NCI-H526 (cell line): ENCODE results near the gene GDNF.
A peak's percentile ranks its signal among the peaks of the same experiment; 100 is the strongest.
"Not testable (repeated sequence)": the region's sequence is repeated elsewhere in the genome, so short reads cannot be mapped to it uniquely, and the experiment has no call there.

ENCODE experiments used
- DNase-seq, 2 experiments: peaks; one replicate each; lab custom pipeline; 2025; lab: John Stamatoyannopoulos, UW

The GDNF gene, protein sequence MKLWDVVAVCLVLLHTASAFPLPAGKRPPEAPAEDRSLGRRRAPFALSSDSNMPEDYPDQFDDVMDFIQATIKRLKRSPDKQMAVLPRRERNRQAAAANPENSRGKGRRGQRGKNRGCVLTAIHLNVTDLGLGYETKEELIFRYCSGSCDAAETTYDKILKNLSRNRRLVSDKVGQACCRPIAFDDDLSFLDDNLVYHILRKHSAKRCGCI

DNA sequence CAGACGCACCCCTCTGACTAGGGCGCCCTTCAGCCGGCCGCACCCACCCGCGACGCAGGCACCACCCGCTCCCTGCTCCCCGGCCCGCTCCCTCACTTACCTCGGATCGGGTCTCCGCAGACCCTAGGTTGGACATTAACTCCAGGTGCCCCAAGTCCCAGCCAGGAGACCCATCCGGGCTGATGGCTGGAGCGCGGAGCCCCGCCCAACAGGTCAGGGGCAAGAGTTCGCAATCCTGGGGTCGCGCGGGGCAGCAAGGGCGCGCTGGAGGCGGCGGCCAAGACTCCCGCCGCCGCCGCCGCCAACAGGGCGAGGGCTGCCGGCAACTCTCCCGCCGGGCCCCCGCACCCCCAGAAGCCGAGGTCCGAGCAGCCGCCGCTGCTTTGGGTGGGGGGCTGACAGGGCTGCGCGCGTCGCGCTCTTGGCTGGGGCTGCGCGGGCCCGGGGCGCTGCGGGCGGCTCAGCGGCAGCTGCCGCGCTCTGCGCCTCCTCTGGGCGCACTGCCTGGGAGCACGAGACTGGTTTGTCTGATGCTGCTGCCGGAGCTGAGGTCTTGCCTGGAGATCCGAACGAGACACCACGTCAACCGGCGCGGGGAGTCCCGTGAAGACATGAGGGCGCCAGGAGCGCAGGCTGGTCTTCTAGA lies at the start of gene GDNF:
Gene GDNF, minus strand, starts transcription at position 635 of the 646 bp plus-strand sequence. CDS start 5,245 bp downstream, outside the sequence.
- DNase-seq, result peak; percentile 48 to 90

DNA sequence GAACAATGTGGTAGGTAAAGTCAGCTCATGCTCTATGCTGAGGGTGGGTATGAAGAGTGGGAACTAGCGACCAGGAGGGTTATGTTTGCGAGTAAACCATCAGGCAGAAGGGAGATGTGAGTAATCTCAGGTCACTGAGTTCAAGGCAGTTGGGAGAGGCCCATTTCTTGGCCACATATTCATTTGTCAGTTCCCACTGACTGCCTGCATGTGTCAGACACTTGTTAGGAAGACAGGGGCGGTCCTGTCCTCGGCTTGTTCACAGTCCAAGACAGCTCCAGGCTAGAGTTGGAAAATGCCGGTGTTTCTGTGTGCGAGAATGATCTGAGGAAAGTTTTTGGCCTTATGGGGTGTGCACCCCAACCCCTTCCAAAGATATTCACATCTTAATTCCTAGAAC lies 48.6 kb upstream of the GDNF start:
- no peak for DNase-seq

DNA sequence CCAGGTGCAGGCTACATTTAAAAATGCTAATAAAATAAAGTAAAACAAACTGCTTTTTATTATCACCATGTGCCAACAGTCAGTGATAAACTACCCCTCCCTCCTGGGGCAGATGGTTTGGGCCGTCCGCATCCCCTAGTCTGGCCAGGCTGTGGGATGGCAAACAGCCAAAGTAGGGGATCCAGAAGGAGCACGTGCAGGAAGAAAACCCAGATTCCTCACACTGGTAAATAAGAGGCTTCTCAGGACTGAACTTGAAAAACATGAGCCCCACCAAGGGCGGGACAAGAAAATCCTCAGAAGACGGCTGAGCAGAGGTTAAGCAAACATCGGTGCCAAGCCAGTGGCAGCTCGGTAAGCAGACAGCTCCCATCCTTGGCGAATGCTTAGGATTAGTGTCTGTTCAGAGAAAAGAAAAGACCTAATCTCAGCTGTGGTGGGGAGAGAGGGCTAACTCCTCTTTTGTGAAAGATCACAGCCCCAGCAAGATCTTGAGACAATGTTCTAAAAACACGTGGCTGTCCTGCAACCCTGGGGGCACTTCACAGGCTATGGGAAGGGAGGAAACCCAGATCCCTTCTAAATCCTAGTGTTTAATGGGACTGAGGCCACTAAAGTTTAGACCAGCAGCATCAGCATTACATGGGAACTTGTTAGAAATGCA lies 46.5 kb upstream of the GDNF start:
- DNase-seq, result no peak

DNA sequence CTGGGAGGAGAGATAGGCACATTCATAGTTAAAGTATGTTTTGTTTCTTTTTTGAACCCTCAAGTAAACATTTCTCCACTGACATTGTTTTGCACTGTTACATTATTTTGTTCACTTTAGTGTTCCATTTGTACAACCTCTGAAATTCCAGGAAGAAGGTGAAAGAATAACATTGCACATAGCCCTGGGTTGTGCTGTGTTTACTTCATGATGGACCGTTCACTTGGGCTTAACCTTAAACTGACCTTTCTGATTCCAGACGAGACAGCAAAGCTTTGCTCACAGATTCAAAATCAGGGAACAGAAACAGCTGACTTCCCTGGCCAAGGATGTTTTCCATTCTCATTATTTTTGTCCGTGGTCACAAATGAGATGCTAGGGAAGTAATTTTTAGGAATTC lies 42.8 kb upstream of the GDNF start:
- DNase-seq, result no peak

DNA sequence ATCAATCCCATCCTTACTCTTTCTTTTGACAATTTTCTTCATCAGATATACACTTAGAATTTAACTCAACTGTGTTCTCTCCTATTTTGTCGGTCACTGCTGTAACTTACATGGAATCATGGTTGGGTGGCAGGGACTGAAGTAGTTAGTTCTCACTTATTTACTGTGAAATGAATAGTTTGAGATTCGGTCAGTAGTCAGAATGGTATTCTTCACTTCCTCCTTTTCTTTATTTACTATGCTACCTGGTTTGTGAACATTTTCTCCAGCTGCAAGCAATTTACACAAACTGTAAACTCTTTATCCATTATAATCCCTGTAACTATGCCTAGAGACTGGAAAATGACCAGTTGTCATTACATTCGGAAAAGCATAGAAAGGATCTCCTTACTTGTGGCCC lies 41.5 kb upstream of the GDNF start:
- DNase-seq, result no peak

DNA sequence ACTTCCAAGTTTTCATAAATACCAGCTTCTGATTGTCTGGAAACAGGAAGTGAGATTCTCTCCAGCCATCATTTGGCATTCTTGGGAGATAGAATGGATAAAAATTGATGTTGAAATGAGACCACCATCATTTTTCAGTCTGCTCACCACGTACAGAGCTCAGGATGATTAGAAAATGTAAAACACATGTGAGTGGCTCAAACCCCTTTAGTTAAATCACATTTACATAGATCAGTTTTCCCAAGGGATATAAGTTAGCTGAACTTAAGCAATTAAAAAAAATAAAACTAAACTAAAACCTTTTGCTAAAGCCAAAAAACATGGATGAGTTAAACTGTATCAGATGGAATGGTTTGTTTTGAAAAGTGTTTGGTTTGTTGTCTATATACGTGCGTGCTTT lies 37.1 kb upstream of the GDNF start:
- no peak for DNase-seq

DNA sequence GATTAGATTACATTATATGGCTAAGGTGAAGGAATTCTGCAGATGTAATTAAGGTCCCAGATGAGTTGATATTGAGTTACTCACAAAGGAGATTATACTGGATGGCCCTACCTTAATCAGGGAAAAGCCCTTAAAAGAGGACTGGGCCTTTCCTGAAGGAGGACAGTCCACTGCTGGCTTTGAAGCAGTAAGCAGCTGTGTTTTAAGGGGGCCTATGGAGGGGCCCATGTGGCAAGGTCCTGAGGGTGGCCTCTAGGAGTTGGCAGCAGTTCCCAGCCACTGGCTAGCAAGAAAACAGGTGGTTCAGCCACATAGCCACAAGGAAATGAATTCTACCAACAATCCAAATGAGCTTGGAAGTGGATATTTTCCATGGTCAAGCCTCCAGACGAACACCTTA lies 36.4 kb upstream of the GDNF start:
- DNase-seq, result no peak

DNA sequence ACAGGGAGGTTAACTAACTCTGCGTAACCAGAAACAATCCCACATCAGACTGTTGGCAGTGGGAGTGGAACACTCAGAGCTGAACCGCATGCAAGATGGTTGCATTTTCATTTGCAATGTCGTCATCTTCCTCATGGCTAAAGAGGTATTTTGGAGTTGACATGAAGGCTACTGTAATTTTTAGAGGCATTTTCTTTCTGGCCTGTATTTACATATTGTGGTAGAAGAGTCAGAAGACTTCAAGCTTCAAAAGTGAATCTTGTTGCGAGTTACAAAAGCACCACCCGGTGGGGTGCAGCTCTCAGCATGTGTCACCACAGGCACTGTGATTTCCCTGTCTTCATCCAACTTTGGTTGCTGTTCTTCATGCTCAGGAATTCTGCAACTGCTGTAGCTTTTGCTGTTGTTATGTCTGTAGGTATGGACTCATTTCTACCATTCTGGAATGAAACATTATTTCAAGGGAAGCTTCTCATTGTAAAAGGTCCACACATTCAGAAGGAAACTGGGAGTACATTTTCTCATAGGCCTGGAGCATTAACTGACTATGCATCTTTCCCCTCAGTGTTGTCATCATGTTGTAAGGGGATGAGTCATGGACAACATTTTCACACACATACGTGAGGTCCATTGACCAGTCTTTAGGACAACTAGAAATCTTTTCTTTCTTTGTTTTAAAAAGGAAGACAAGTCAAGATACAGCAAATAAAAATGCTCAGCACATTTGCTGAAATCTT lies 35.4 kb upstream of the GDNF start:
- no peak for DNase-seq

DNA sequence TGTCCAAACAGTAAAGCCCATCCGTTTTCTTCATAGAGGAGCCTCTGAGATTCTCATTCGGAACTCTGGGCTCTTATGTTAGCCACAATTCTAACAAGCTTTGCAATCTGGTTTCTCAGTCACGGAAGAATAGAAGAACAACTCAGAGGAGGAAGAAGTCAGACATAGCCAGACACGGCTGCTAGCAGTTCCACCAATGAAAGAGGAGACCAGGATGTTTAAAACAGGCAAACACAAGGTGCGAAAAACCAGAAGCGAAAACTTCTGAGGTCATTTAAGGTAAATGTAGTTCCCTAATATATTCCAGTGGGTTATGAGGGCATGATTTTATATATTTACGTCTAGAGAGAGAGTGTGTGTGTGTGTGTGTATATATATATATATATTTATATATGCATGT lies 34.1 kb upstream of the GDNF start:
- DNase-seq, result no peak

DNA sequence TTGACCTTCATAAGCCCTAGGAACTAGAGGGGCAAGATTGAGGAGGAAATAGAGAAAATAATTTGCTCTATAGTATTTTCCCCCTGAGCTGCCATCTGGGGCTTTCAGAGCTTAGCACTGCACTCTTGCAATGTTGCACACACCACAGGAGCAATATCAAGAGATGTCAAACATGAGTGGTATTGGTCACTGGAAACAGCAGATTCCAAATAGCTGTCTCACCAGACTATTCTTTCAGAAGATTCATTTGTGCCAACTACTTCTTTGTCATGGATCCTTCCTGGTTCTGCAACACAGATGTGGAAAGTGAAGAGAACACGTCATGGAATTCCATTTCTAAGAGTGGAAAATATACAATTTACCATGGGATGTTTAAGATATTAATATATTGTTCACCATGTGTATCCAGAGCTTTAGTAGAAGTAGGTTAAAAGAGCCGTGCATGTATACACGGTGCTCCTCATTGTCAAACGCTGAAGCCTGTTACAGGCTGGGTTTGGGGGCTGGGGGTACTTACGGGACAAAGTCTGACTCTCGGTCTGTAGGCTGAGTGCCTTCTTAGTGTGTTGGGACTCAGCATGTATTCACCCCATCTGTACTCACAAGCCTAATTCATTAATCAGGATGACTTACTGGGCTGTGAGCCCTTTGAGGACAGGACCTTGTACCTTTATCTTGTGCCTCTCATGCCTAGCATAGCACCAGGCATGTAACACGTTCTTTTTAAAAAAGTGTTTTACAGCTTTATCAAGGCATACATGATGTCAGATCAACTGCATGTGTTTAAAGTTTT lies 31.4 kb upstream of the GDNF start:
- DNase-seq, result no peak

DNA sequence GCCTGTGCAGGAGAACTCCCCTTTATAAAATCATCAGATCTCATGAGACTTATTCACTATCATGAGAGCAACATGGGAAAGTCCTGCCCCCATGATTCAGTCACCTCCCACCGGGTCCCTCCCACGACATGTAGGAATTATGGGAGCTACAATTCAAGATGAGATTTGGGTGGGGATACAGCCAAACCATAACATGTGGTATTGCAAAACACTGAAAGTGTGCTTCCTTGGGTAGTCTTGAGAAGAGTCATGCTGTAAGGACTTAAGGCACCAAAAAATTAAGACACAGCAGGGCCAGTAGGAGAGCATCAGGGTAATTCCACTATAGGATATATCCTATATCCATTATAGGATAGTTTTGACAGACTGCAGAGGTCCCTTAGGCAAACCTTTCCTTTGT lies 29.4 kb upstream of the GDNF start:
- no peak for DNase-seq

DNA sequence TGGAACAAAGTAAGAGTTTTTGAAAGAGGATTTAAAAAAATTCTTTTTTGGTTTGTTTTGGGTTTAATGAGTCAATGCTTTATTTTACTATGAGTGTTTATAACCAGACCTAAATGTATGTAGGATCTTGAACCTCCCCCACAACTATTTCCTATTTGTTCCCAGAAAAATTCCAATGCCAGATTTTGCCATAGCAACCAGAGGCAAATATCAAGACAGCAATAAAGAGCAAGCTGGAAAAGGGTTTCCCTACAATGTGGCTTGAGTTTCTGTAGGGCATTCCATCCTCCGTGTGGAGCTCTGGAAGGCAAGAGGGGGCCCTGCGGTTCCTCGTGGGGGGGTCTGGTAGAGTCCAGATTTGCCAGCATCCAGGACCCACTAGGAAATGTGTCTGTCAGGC lies 27.8 kb upstream of the GDNF start:
- no peak for DNase-seq

DNA sequence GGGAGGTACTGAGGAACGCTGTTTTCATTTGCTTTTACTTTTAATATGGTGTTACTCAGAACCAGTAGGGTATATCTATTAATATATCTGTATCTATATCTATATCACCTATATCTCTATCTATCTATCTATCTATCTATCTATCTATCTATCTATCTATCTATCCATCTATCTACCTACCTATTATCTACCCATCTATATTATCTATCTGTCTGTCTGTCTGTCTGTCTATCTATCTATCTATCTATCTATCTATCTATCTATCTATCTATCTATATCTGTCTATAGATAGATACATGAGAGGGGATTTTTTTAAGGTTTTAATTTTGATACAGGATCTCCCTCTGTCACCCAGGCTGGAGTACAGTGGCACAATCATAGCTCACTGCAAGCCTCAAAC lies 23.1 kb upstream of the GDNF start:
- DNase-seq, result not testable (repeated sequence)

DNA sequence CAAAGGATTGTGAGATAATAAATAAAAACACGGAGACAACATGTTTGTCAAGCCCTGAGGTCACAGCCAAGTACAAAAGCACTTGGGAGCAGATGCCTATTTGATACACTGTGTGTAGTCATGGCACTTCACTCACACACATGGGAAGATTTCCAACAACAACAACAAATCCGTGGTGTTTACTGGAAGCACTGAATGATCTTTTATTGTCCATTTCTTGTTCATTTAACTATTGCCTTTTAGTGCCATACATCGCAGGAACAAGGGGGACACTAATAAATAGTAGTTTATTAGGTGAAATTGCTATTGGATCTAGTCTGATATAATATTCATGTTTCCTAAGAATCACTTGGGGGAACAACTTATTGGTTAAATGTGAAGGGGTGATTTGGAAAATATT lies 20.4 kb upstream of the GDNF start:
- DNase-seq, result no peak

DNA sequence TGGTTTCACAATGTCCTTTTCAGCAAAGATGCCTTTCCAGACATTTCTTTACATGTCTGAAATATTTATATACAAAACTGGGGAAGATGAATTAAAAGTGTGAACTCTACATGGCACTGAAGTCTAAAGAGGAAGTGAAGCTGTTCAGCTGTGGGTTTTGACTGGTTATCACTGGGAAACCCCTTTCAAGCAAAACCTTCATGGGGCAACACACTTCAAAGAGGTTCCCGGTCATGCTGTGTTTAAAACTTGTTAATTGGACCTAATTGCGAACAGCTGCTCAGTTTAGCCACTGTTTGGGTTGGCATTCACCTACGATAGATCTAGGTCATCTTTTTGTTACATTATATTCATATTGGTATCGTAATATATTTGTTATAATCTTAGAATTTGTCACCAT lies 20.0 kb upstream of the GDNF start:
- DNase-seq, result no peak

DNA sequence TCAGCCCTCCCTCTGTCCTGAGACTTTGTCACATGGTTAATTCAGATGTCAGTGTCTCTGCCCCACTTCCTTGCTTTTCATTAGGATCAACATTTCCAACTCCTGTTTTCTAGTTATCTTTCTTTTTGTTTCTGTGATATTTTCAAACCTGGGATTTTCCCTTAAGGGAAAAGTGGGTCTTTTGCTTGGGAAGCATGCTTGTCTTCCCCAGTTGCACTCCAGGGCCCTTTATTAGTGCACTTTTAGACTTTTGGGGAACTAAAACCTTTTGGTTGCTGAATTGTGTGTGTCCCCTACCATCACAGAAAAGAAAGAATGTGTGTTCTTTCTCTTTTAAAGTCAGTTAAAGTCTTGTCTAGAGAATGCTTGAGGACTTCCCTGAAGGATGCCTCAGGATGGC lies 18.4 kb upstream of the GDNF start:
- no peak for DNase-seq

DNA sequence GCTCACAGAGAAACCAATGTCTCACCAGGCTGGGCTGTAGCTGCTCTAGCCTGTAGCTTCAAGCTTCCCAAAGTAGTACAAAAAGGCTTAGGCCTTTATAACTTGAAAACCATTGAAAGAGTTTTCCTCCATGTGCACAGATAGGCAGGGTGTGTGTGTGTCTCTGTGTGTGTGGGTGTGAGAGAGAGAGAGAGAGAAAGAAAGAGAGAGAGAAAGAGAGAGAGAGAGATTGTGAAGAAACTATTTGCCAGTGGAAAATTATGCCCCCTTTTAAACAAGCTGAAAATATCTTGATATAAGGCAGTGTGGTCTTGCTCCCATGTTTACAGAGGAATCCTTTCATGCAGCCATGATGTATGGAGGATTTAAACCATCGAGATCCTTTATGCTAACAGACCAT lies 17.9 kb upstream of the GDNF start:
- no peak for DNase-seq

DNA sequence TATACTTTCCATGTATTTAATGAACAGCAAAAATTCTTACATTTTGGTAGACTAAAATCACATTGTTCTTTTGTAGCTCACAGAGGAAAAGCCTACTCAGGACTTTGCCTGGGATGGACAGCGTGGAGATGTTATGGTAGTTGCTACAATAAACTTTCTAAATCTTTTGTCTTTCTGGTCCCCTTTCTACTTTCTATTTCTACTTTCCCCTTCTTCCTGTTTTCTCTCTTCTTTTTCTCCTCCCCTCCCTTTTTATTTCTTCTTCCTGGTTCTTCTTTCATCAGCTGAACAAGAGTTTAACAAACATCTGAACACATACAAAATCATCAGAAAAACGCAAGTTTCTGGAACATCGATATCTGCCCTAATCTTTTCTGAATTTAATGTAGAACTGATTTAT lies 15.6 kb upstream of the GDNF start:
- no peak for DNase-seq

DNA sequence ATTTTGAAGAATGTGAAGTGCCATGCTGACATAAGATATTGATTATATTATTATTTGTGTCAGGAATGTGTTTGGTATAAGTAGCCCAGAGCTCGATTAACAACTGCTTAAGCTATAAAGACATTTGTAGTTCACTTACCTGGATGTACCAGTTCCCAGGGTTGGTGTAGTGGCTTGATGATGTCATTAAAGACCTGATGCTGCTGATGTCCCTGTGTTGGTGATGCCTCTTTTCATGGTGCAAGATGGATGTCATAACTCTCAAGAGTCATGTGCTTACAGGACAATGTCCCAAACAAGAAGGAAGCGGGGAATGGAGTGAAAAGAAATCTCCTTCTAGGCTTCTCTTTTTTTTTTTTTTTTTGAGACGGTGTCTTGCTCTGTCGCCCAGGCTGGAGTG lies 11.5 kb upstream of the GDNF start:
- DNase-seq, result no peak

DNA sequence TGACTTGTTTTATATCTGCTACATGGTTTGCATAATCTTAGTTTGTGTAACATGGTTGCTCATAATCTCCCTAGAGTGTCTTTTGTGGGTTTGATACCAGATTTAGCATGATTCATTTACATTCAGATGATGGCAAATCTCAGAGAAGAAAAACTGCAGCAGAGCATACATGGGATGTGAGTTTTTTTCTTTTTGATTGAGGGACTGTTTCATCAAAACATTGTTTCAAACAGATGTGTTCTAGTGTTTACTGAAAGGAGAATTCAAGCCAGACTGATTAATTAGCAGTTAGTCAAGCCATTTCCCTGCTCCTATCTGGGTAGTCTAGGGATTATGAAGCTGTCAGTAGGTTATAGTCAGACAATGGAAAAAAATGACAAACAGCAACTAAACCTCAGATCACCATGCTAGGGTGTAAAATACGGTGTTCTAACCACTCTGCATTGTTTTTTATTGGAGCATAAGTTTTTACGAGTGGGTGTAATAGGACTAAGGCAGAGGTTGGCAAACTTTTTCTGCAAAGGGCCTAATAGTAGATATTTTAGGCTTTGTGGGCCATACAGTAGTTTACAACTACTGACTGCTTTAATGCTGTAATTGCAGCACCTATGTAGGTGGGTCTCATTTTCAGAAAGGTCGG lies 10.5 kb upstream of the GDNF start:
- DNase-seq, result no peak

DNA sequence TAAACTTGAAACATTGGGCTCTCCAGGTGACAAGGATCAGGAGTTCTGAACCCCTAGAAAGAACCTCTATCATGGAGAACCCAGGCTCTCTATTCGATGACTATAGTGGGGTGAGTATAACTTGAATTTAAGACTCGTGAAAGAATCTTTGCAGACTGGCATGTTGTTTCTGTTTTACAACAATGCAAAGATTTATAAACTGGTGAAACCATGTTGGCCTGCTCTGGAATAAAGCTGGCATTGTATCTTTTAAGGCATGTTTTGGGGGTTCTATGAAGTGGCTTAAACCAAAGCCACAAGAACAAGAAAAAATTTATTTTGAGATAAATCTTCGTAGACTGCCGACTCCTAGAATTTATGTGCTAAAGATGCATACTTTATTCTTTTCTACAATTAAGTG lies 9.8 kb upstream of the GDNF start:
- no peak for DNase-seq

DNA sequence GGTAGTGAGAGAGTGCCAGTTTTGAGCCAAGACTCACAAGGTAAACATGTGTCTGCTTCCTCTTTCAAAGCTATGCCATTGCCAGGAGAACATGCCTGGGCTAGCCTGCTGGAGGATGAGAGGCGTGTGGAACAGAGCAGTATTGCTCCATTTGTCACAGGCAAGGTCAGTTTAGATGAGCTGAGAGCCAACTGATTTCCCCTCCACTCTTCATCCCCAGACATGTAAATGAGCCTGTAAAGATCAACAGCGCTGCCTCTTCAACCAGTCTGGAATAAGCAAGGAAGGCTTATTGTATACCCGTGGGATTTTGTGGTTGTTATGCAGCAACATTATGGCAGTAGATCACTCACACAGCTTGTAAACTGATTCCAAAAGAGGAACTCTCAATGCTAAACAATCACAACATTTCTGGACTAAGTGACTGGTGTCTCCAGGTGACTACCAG lies 8.2 kb upstream of the GDNF start:
- DNase-seq, result peak; percentile 94
